ENCODE results near the gene PDCD7. TPM values are rescaled to one million over a fixed set of nuclear protein-coding genes. Genes with fewer than 3 reads are reported as not detected.
A peak's percentile ranks its signal among the peaks of the same experiment; 100 is the strongest.

Gene PDCD7
- total RNA-seq, 4 donors from 2014 or later = 24.2 to 33.4 (median 25.5) TPM

DNA sequence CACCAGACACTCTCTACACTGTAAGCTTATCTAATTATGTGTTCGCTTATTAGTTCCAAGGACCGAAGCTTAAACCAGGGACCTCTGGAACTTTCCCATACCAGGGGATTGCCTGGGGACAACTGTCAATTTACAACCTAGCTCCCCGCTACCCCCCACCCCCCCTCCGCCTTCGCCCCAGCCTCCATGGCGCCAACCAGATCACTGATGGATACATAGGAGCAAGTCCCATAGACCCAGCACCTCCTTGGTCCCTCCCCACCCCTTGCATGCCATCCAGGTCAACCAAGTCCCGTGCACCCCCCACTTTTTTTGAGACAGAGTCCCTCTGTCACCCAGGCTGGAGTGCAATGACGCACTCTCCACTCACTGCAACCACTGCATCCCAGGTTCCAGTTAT lies 930 bp upstream of the PDCD7 start:
- H3K4me1 ChIP-seq = peaks cover 23 to 38% (median 34%) of the 10 kb centered on the region in 4 donors
- H3K27me3 ChIP-seq = no peaks in the 10 kb centered on the region
- intact Hi-C loops (cut with DNase I) = no loop called here
- no peak for DNase-seq (ENCODE audit: extremely low spot score)
- 88% methylated on average over 8 of the region's 8 CpGs for WGBS
- H3K36me3 ChIP-seq = peaks cover 0 to 15% (median 3%) of the 10 kb centered on the region in 4 donors
- H3K9me3 ChIP-seq = no peaks in the 10 kb centered on the region
- TF ChIP-seq POLR2AphosphoS5 (IDR thresholded peaks at IDR 0.05) = no peak
- TF ChIP-seq, protein P1, sequence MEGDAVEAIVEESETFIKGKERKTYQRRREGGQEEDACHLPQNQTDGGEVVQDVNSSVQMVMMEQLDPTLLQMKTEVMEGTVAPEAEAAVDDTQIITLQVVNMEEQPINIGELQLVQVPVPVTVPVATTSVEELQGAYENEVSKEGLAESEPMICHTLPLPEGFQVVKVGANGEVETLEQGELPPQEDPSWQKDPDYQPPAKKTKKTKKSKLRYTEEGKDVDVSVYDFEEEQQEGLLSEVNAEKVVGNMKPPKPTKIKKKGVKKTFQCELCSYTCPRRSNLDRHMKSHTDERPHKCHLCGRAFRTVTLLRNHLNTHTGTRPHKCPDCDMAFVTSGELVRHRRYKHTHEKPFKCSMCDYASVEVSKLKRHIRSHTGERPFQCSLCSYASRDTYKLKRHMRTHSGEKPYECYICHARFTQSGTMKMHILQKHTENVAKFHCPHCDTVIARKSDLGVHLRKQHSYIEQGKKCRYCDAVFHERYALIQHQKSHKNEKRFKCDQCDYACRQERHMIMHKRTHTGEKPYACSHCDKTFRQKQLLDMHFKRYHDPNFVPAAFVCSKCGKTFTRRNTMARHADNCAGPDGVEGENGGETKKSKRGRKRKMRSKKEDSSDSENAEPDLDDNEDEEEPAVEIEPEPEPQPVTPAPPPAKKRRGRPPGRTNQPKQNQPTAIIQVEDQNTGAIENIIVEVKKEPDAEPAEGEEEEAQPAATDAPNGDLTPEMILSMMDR (IDR thresholded peaks at IDR 0.05) = no peak
- TF ChIP-seq POLR2A (IDR thresholded peaks at IDR 0.05; ENCODE audit: low read depth) = no peak
- TF ChIP-seq EP300 (IDR thresholded peaks at IDR 0.05) = no peak
- H3K27ac ChIP-seq (replicated peaks in 1 of 4) = no peak overlapping the region
- peak overlapping the region in 1 of 4 donors; percentile 97 for H3K4me3 ChIP-seq

DNA sequence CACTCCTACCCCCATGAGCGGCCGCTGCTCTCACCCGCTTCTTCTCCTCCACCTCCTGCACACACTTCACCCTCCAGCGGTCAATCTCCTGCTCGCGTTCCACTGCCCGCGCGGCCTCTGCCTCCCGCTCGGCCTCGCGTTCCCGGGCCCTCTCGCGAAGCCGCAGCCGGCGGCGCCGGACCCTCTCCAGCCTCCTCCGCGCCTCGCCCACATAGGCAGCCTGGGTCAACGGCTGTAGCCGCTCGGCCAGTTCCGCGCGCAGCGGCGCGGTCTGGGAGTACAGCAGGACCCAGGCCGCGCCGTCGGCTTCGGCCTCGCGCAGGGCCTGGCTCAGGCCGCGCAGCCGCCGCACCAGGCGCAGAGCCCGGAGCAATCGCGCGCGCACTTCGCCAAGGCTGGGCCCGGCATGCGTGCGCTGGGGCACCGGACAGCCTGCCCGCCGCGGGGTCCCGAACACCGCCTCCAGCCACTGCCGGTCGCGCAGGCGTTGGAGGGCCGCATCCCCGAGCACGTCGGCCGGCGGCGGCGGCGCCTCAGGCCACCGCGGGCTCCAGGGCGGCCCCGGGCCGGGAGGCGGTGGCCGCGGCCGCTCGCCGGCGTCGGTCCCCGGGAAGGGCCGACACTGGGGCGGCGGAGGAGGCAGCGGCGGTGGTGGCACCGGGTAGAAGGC lies 595 bp downstream of the PDCD7 start:
- intact Hi-C loops (cut with DNase I) = no loop called here

DNA sequence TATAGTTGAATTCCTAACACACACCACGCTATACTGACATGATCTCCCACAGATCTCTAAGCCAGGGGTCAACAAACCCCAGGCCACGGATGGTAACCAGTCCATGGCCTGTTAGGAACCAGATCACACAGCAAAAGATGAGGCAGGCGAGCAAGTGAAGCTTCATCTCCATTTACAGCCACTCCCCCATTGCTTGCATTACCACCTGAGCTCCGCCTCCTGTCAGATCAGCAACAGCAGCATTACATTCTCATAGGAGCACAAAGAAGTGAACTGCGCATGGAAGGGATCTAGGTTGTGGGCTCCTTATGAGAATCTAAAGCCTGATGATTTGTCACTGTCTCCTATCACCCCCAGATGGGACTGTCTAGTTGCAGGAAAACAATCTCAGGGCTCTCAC lies 2.7 kb downstream of the PDCD7 start:
- peaks cover 15 to 48% (median 33%) of the 10 kb centered on the region in 4 donors for H3K36me3 ChIP-seq
- no peaks in the 10 kb centered on the region for H3K27me3 ChIP-seq
- no peaks in the 10 kb centered on the region for H3K9me3 ChIP-seq
- no peak for DNase-seq (ENCODE audit: extremely low spot score)
- H3K4me1 ChIP-seq = peaks cover 23 to 42% (median 36%) of the 10 kb centered on the region in 4 donors
- no peak overlapping the region for H3K4me3 ChIP-seq
- no peak overlapping the region for H3K27ac ChIP-seq (replicated peaks in 1 of 4)
- no peak for TF ChIP-seq POLR2A (IDR thresholded peaks at IDR 0.05; ENCODE audit: low read depth)
- no peak for TF ChIP-seq EP300 (IDR thresholded peaks at IDR 0.05)
- TF ChIP-seq, protein P1 (IDR thresholded peaks at IDR 0.05) = no peak
- no peak for TF ChIP-seq POLR2AphosphoS5 (IDR thresholded peaks at IDR 0.05)
- intact Hi-C loops (cut with DNase I) = no loop called here
- 77% methylated on average over 5 of the region's 5 CpGs for WGBS

More for the DNA sequence above, 595 bp downstream of the PDCD7 start:
- Histone ChIP-seq H3K36me3 (peaks cover 9 to 30% (median 17%) of the 10 kb centered on the region in 4 donors), H3K9me3 (no peaks in the 10 kb centered on the region), H3K27me3 (no peaks in the 10 kb centered on the region), H3K27ac (replicated peaks in 1 of 4) (peak overlapping the region; percentile 91 to 95 (median 94)), H3K4me3 (peak overlapping the region; percentile 95 to 98 (median 97)), H3K4me1 (peaks cover 23 to 42% (median 36%) of the 10 kb centered on the region in 4 donors)
- DNase-seq (ENCODE audit: extremely low spot score) = no peak
- TF ChIP-seq, protein P1 (IDR thresholded peaks at IDR 0.05) = no peak
- TF ChIP-seq EP300 (IDR thresholded peaks at IDR 0.05) = no peak
- no peak for TF ChIP-seq POLR2A (IDR thresholded peaks at IDR 0.05; ENCODE audit: low read depth)
- no peak for TF ChIP-seq POLR2AphosphoS5 (IDR thresholded peaks at IDR 0.05)
- 1% methylated on average over 40 of the region's 93 CpGs for WGBS

DNA sequence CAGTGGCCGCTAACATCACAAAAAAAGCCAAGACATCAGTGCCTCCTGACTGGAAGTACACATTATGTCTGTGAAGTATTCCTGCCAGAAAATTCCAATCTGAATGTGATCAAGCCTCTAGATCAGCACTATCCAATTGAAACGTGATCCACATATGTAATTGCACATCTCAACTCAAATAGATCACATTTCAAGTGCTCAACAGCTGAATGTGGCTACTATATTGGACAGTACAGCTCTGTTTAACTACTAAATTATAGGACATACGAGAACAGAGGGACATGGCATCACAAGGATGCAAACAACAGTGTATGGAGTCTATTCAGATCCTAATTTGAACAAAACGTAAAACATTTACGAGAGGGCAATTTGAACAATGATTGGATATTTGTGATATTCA lies 18.1 kb downstream of the PDCD7 start:
- TF ChIP-seq POLR2A (IDR thresholded peaks at IDR 0.05; ENCODE audit: low read depth) = no peak
- TF ChIP-seq, protein P1 (IDR thresholded peaks at IDR 0.05) = no peak
- TF ChIP-seq POLR2AphosphoS5 (IDR thresholded peaks at IDR 0.05) = no peak
- no peak for TF ChIP-seq EP300 (IDR thresholded peaks at IDR 0.05)
- H3K4me1 ChIP-seq = no peaks in the 10 kb centered on the region
- intact Hi-C loops (cut with DNase I) = no loop called here
- DNase-seq (ENCODE audit: extremely low spot score) = no peak
- H3K36me3 ChIP-seq = peaks cover 19 to 94% (median 87%) of the 10 kb centered on the region in 4 donors
- no peak overlapping the region for H3K4me3 ChIP-seq
- H3K27me3 ChIP-seq = no peaks in the 10 kb centered on the region
- whole genome bisulfite sequencing = 82% methylated on average over 5 of the region's 5 CpGs
- no peaks in the 10 kb centered on the region for H3K9me3 ChIP-seq
- H3K27ac ChIP-seq (replicated peaks in 1 of 4) = no peak overlapping the region
